H1 (cell line): ENCODE measurements around the gene NMRK1. TPM values are rescaled to one million over a fixed set of nuclear protein-coding genes. Genes with fewer than 3 reads are reported as not detected.

ENCODE experiments used
- CTCF ChIA-PET: fragments of 300-600 bp; sonication (Branson Sonifier 250); formaldehyde crosslinking; loops from one replicate; lab custom pipeline; 2021; ENCODE audit not compliant: partially characterized antibody; lab: Charles Lee
- POLR2A ChIA-PET: fragments of 300-600 bp; sonication (Branson Sonifier 250); formaldehyde crosslinking; loops from one replicate; lab custom pipeline; 2021; ENCODE audit warnings: inconsistent platforms; ENCODE audit not compliant: partially characterized antibody; lab: Charles Lee
- DNase-seq, 2 experiments: peaks; one replicate each; pipeline versions ENCODE4 v3.0.0 to v3.0.0-alpha.2; 2010 to 2022; ENCODE audit warnings: low spot score in 2 of 2, low read depth in 1 of 2, mixed read lengths in 1 of 2
- FAIRE-seq: peaks from 2 replicates; lab custom pipeline; 2011; peaks lifted over from hg19 to GRCh38; lab: Jason Lieb, UNC
- H2AFZ ChIP-seq: 2 replicates; pipeline ENCODE4 v1.8.1; 2012; ENCODE audit warnings: low read length, inconsistent platforms
- H2AK5ac ChIP-seq: 2 replicates; pipeline ENCODE4 v1.6.1; 2013; ENCODE audit warnings: low read depth, low read length
- H2BK120ac ChIP-seq: replicated peaks from 2 replicates; pipeline ENCODE3; 2013; ENCODE audit warnings: low read depth, low read length, inconsistent platforms
- H2BK12ac ChIP-seq: 2 replicates; pipeline ENCODE4 v1.6.1; 2013; ENCODE audit warnings: low read depth, low read length
- H2BK15ac ChIP-seq: 2 replicates; pipeline ENCODE4 v1.6.1; 2013; ENCODE audit warnings: low read length
- H2BK20ac ChIP-seq: 2 replicates; pipeline ENCODE4 v1.6.1; 2013; ENCODE audit warnings: low read length
- H2BK5ac ChIP-seq: 2 replicates; pipeline ENCODE4 v1.6.1; 2013; ENCODE audit warnings: low read depth, low read length
- H3K14ac ChIP-seq: 2 replicates; pipeline ENCODE4 v1.6.1; 2013; ENCODE audit warnings: inconsistent platforms; ENCODE audit not compliant: insufficient read length
- H3K18ac ChIP-seq: 2 replicates; pipeline ENCODE4 v1.6.1; 2013; ENCODE audit warnings: low read length; ENCODE audit errors: extremely low read depth
- H3K23ac ChIP-seq: 2 replicates; pipeline ENCODE4 v1.6.1; 2013; ENCODE audit warnings: inconsistent platforms; ENCODE audit not compliant: insufficient read length
- H3K23me2 ChIP-seq: 2 replicates; pipeline ENCODE4 v1.6.1; 2013; ENCODE audit warnings: low read depth, low read length
- H3K27ac ChIP-seq: 2 replicates; pipeline ENCODE4 v1.6.1; 2011; ENCODE audit warnings: low read depth, low read length, inconsistent platforms
- H3K27me3 ChIP-seq, 4 experiments: replicated peaks in 1 of 4; 1 replicate in 1 of 4; 2 replicates in 3 of 4; pipeline versions ENCODE4 v1.6.1 to v1.8.1; 2011 to 2013; ENCODE audit warnings: low read length in 3 of 4, mild to moderate bottlenecking in 3 of 4, inconsistent platforms in 2 of 4, mixed read lengths in 2 of 4, moderate library complexity in 1 of 4; ENCODE audit not compliant: control insufficient read depth in 3 of 4, insufficient read depth in 3 of 4; ENCODE audit errors: extremely low read depth in 1 of 4
- H3K36me3 ChIP-seq, 4 experiments: 2 replicates each; pipeline versions ENCODE4 v1.6.1 to v1.8.1; 2011 to 2013; ENCODE audit warnings: mild to moderate bottlenecking in 4 of 4, low read length in 3 of 4, moderate library complexity in 2 of 4, control low read depth in 1 of 4, inconsistent platforms in 1 of 4; ENCODE audit not compliant: insufficient read depth in 4 of 4, control insufficient read depth in 2 of 4
- H3K4ac ChIP-seq: replicated peaks from 2 replicates; pipeline ENCODE3; 2013; ENCODE audit warnings: low read length, low read depth, mixed read lengths, inconsistent platforms; ENCODE audit not compliant: insufficient read length
- H3K4me1 ChIP-seq, 4 experiments: replicated peaks in 1 of 4; 1 replicate in 1 of 4; 2 replicates in 3 of 4; pipeline versions ENCODE4 v1.6.1 to v1.8.1; 2011 to 2013; ENCODE audit warnings: low read length in 3 of 4, inconsistent platforms in 2 of 4, mixed read lengths in 1 of 4; ENCODE audit not compliant: insufficient read depth in 4 of 4, control insufficient read depth in 3 of 4
- H3K4me2 ChIP-seq, 2 experiments: 2 replicates each; pipeline versions ENCODE4 v1.6.1 to v1.8.1; 2011 to 2013; ENCODE audit warnings: low read depth in 2 of 2, low read length in 2 of 2, control low read depth in 1 of 2, inconsistent platforms in 1 of 2, mild to moderate bottlenecking in 1 of 2; ENCODE audit not compliant: insufficient read depth in 1 of 2
- H3K4me3 ChIP-seq, 4 experiments: fragments of 200-600, 300-600 bp in 1 of 4; sonication (generic), shearing (Covaris generic), sonication (Bioruptor Twin) in 1 of 4; 2 replicates each; pipeline versions ENCODE4 v1.5.1 to v1.8.1; 2011 to 2016; ENCODE audit warnings: low read length in 4 of 4, low read depth in 3 of 4, control low read depth in 2 of 4, inconsistent platforms in 2 of 4, mild to moderate bottlenecking in 2 of 4, mixed read lengths in 1 of 4, moderate library complexity in 1 of 4; ENCODE audit not compliant: insufficient read depth in 2 of 4; ENCODE audit errors: extremely low read depth in 1 of 4
- H3K56ac ChIP-seq: replicated peaks from 2 replicates; pipeline ENCODE3; 2013; ENCODE audit warnings: low read depth, mild to moderate bottlenecking, mixed read lengths, low read length, inconsistent platforms; ENCODE audit not compliant: insufficient read length
- H3K79me1 ChIP-seq: 2 replicates; pipeline ENCODE4 v1.6.1; 2013; ENCODE audit warnings: low read depth, low read length, control low read depth
- H3K79me2 ChIP-seq, 2 experiments: 2 replicates each; pipeline versions ENCODE4 v1.6.1 to v1.8.1; 2012 to 2013; ENCODE audit warnings: low read length in 2 of 2, mild to moderate bottlenecking in 2 of 2, inconsistent platforms in 1 of 2; ENCODE audit not compliant: insufficient read depth in 2 of 2, control insufficient read depth in 1 of 2
- H3K9ac ChIP-seq, 4 experiments: replicated peaks in 1 of 4; 1 replicate in 1 of 4; 2 replicates in 3 of 4; pipeline versions ENCODE4 v1.6.1 to v1.8.1; 2011 to 2013; ENCODE audit warnings: low read depth in 3 of 4, low read length in 3 of 4, control low read depth in 2 of 4, mild to moderate bottlenecking in 2 of 4, moderate library complexity in 2 of 4, inconsistent platforms in 1 of 4; ENCODE audit errors: extremely low read depth in 1 of 4
- H3K9me3 ChIP-seq, 2 experiments: 2 replicates each; pipeline versions ENCODE4 v1.6.1 to v1.8.1; 2012 to 2013; ENCODE audit warnings: mild to moderate bottlenecking in 2 of 2, moderate library complexity in 2 of 2, control low read depth in 1 of 2, inconsistent platforms in 1 of 2, low read depth in 1 of 2, low read length in 1 of 2, mixed read lengths in 1 of 2; ENCODE audit not compliant: insufficient read depth in 2 of 2
- H4K20me1 ChIP-seq, 2 experiments: replicated peaks in 1 of 2; 2 replicates each; pipeline versions ENCODE3 to v1.8.1; 2011 to 2013; ENCODE audit warnings: inconsistent platforms in 2 of 2, low read length in 2 of 2, mild to moderate bottlenecking in 1 of 2; ENCODE audit not compliant: insufficient read depth in 2 of 2, control insufficient read depth in 1 of 2
- H4K5ac ChIP-seq: 2 replicates; pipeline ENCODE4 v1.6.1; 2013; ENCODE audit warnings: low read length, low read depth, mixed read lengths, inconsistent platforms; ENCODE audit not compliant: insufficient read length
- H4K8ac ChIP-seq: 2 replicates; pipeline ENCODE4 v1.8.0; 2013; ENCODE audit warnings: mild to moderate bottlenecking, moderate library complexity, low read length, inconsistent platforms; ENCODE audit not compliant: insufficient read depth; ENCODE audit errors: extremely low read depth
- H4K91ac ChIP-seq: replicated peaks from 2 replicates; pipeline ENCODE3; 2013; ENCODE audit warnings: low read length, mixed read lengths, inconsistent platforms; ENCODE audit not compliant: insufficient read length
- BRCA1 ChIP-seq: IDR thresholded peaks from 2 replicates; pipeline ENCODE4 v1.6.1; 2012; ENCODE audit warnings: low read depth, low read length, improper control_type of control experiment
- CBX8 ChIP-seq: fragments of 300-800, 300-1000 bp; sonication (generic); IDR thresholded peaks from 2 replicates; pipeline ENCODE4 v1.7.1; 2016; ENCODE audit warnings: low read depth, low read length, borderline replicate concordance
- E2F6 ChIP-seq: IDR thresholded peaks from 2 replicates; pipeline ENCODE4 v1.6.1; 2012; ENCODE audit warnings: inconsistent platforms
- JUN ChIP-seq: IDR thresholded peaks from 2 replicates; pipeline ENCODE4 v1.6.1; 2011; ENCODE audit warnings: low read depth, mild to moderate bottlenecking, improper control_type of control experiment, low read length
- KDM1A ChIP-seq: fragments of 200-600, 300-600 bp; sonication (generic); IDR thresholded peaks from 2 replicates; pipeline ENCODE4 v1.7.1; 2016; ENCODE audit warnings: mild to moderate bottlenecking, low read length, borderline replicate concordance
- KDM4A ChIP-seq: IDR thresholded peaks from one replicate; pipeline ENCODE4 v1.7.1; 2012; ENCODE audit warnings: low read depth, mild to moderate bottlenecking, moderate library complexity, low read length, inconsistent platforms; ENCODE audit not compliant: severe bottlenecking
- MAFK ChIP-seq: IDR thresholded peaks from 2 replicates; pipeline ENCODE4 v1.6.1; 2012; ENCODE audit warnings: low read depth, mild to moderate bottlenecking, improper control_type of control experiment, low read length
- RAD21 ChIP-seq, 2 experiments: IDR thresholded peaks in 1 of 2; conservative IDR thresholded peaks in 1 of 2; 2 replicates each; pipeline ENCODE4 v1.6.1; 2011; ENCODE audit warnings: low read depth in 2 of 2, low read length in 2 of 2, improper control_type of control experiment in 1 of 2, inconsistent platforms in 1 of 2, mild to moderate bottlenecking in 1 of 2, moderate library complexity in 1 of 2
- RFX5 ChIP-seq: IDR thresholded peaks from 2 replicates; pipeline ENCODE4 v1.6.1; 2011; ENCODE audit warnings: low read depth, low read length, improper control_type of control experiment, borderline replicate concordance
- SRF ChIP-seq: IDR thresholded peaks from 2 replicates; pipeline ENCODE4 v1.6.1; 2011; ENCODE audit warnings: mild to moderate bottlenecking, low read depth, low read length, moderate library complexity
- TAF7 ChIP-seq: optimal IDR thresholded peaks from 2 replicates; pipeline ENCODE3; 2011; ENCODE audit warnings: low read depth, mild to moderate bottlenecking, inconsistent platforms, low read length, moderate library complexity, borderline replicate concordance
- TCF12 ChIP-seq: IDR thresholded peaks from 2 replicates; pipeline ENCODE4 v1.6.1; 2011; ENCODE audit warnings: low read depth, mild to moderate bottlenecking, low read length
- YY1 ChIP-seq: IDR thresholded peaks from 2 replicates; pipeline ENCODE4 v1.6.1; 2011; ENCODE audit warnings: low read depth, mild to moderate bottlenecking, low read length
- WGBS, 2 experiments: shearing (Covaris generic) in 1 of 2; methylation state at CpG; one replicate each; pipeline versions ENCODE4 v1.1.6 to v1.1.7; 2013 to 2015; ENCODE audit warnings: low lambda C conversion rate in 2 of 2, mixed read lengths in 2 of 2, inconsistent platforms in 1 of 2, low coverage in 1 of 2, missing lambda C conversion rate in 1 of 2; ENCODE audit not compliant: insufficient replicate concordance in 2 of 2, insufficient coverage in 1 of 2, insufficient read length in 1 of 2; ENCODE audit errors: extremely low coverage in 1 of 2, missing lambda C conversion rate in 1 of 2; 5-methylcytosine and 5-hydroxymethylcytosine counted together
- polyA plus RNA-seq, 7 experiments: library from polyadenylated mRNA; depleted of rRNA in 3 of 7; stranded (reverse) in 5 of 7; unstranded in 2 of 7; fragments of >200 nt in 5 of 7; fragments of 200-250 nt in 2 of 7; gene quantifications; 1 replicate in 5 of 7; 2 replicates in 1 of 7; 4 replicates in 1 of 7; pipeline versions ENCODE4 v1.2.1 to v1.2.3, GENCODE V29; 2011 to 2013; ENCODE audit warnings: missing spikeins in 2 of 7, mixed read lengths in 2 of 7
- total RNA-seq: library from RNA; stranded (reverse); fragmentation: NEBNext Ultra II Directional; extraction: Animal tissue kit (Norgen Biotek cat#: 25700); gene quantifications from 2 replicates; pipeline ENCODE4 v1.2.1, GENCODE V29; 2021

NMRK1 gene
- total and polyA plus RNA-seq, 2 of the 8 experiments (the other 6 are each of a cell fraction or from before 2014, with no cell fraction given): 5.8 to 8.1 TPM

GRCh38 chr9:75133396-75133795, 45.4 kb upstream of the NMRK1 start:
- FAIRE-seq: no peak
- no peak overlapping the region for H4K8ac ChIP-seq
- ChIA-PET CTCF (no interaction called here), POLR2A (no interaction called here)
- no peaks in the 10 kb centered on the region for H3K23me2 ChIP-seq
- no peak overlapping the region for H3K56ac ChIP-seq
- no peak overlapping the region for H3K14ac ChIP-seq
- H3K9ac ChIP-seq: no peak overlapping the region
- no peak for TF ChIP-seq BRCA1
- no peak for TF ChIP-seq RAD21 (IDR thresholded peaks at IDR 0.05 in 1 of 2, conservative IDR thresholded peaks at IDR 0.05 in 1 of 2; ENCODE audit: low read depth in 2 of 2, low read length in 2 of 2)
- TF ChIP-seq RFX5: no peak
- no peak for TF ChIP-seq E2F6
- TF ChIP-seq YY1: no peak
- no peak for TF ChIP-seq SRF
- TF ChIP-seq KDM4A: no peak
- no peak for TF ChIP-seq TCF12
- no peak for TF ChIP-seq KDM1A
- TF ChIP-seq CBX8: no peak
- no peak for TF ChIP-seq TAF7
- TF ChIP-seq JUN: no peak
- TF ChIP-seq MAFK: no peak
- no peak overlapping the region for H3K27ac ChIP-seq
- H3K4me1 ChIP-seq: no peaks in the 10 kb centered on the region
- no peaks in the 10 kb centered on the region for H3K79me1 ChIP-seq
- no peak overlapping the region for H3K4me2 ChIP-seq
- no peak overlapping the region for H2AFZ ChIP-seq
- H2BK120ac ChIP-seq: no peak overlapping the region
- no peaks in the 10 kb centered on the region for H4K20me1 ChIP-seq
- no peak overlapping the region for H3K23ac ChIP-seq
- no peak overlapping the region for H4K91ac ChIP-seq
- H2BK20ac ChIP-seq: no peak overlapping the region
- H3K4me3 ChIP-seq: no peak overlapping the region
- no peak overlapping the region for H4K5ac ChIP-seq
- H3K79me2 ChIP-seq: no peaks in the 10 kb centered on the region
- H3K18ac ChIP-seq: no peak overlapping the region
- no peaks in the 10 kb centered on the region for H3K27me3 ChIP-seq
- no peak overlapping the region for H2AK5ac ChIP-seq
- H3K36me3 ChIP-seq: no peaks in the 10 kb centered on the region
- WGBS, 2 experiments: 77% methylated on average over 3 of the region's 3 CpGs; no CpG with 5 or more reads in 1 of the 2 experiments
- no peak overlapping the region for H3K4ac ChIP-seq
- no peaks in the 10 kb centered on the region for H3K9me3 ChIP-seq
- H2BK12ac ChIP-seq: no peak overlapping the region
- H2BK5ac ChIP-seq: no peak overlapping the region
- DNase-seq: no peak
- no peak overlapping the region for H2BK15ac ChIP-seq
